ENCODE results near the gene STXBP6. TPM values are rescaled to one million over a fixed set of nuclear protein-coding genes. Genes with fewer than 3 reads are reported as not detected.

STXBP6 gene
- total and polyA plus RNA-seq, 2 experiments from 2014 or later, result 3.8 to 6.4 TPM

- Histone ChIP-seq H3K27ac (no peak overlapping the region), H3K4me1 (ENCODE audit: low read depth) (peaks cover 21% of the 10 kb centered on the region)
These were observed 43.9 kb downstream of the STXBP6 start for GRCh38 chr14:25006031-25006430.

GRCh38 chr14:25004389-25004809 is 45.5 kb downstream of the STXBP6 start:
- no peak for TF ChIP-seq CTCF (IDR thresholded peaks at IDR 0.05; ENCODE audit: low read depth, low read length)
- Histone ChIP-seq H3K4me1 (ENCODE audit: low read depth) (peaks cover 17% of the 10 kb centered on the region), H3K36me3 (no peaks in the 10 kb centered on the region), H3K4me3 (no peak overlapping the region), H3K27me3 (no peaks in the 10 kb centered on the region), H3K9me3 (ENCODE audit: low read depth) (no peaks in the 10 kb centered on the region), H3K27ac (no peak overlapping the region)
- no peak for DNase-seq (ENCODE audit: low read depth in 1 of 2, low spot score in 1 of 2)

More at GRCh38 chr14:25006031-25006430, 43.9 kb downstream of the STXBP6 start:
- TF ChIP-seq CTCF (IDR thresholded peaks at IDR 0.05; ENCODE audit: low read depth, low read length), result no peak
- Histone ChIP-seq H3K4me3 (no peak overlapping the region), H3K27me3 (no peaks in the 10 kb centered on the region), H3K9me3 (ENCODE audit: low read depth) (no peaks in the 10 kb centered on the region), H3K36me3 (no peaks in the 10 kb centered on the region)
- no peak for DNase-seq (ENCODE audit: low read depth in 1 of 2, low spot score in 1 of 2)

GRCh38 chr14:25003537-25003936 is 46.4 kb downstream of the STXBP6 start:
- Histone ChIP-seq H3K36me3 (no peaks in the 10 kb centered on the region), H3K27me3 (no peaks in the 10 kb centered on the region), H3K9me3 (ENCODE audit: low read depth) (no peaks in the 10 kb centered on the region), H3K27ac (no peak overlapping the region), H3K4me1 (ENCODE audit: low read depth) (peaks cover 17% of the 10 kb centered on the region), H3K4me3 (no peak overlapping the region)
- peak in 1 of 2 donors; percentile 29 for DNase-seq (ENCODE audit: low read depth in 1 of 2, low spot score in 1 of 2)
- TF ChIP-seq CTCF (IDR thresholded peaks at IDR 0.05; ENCODE audit: low read depth, low read length), result no peak

DNA sequence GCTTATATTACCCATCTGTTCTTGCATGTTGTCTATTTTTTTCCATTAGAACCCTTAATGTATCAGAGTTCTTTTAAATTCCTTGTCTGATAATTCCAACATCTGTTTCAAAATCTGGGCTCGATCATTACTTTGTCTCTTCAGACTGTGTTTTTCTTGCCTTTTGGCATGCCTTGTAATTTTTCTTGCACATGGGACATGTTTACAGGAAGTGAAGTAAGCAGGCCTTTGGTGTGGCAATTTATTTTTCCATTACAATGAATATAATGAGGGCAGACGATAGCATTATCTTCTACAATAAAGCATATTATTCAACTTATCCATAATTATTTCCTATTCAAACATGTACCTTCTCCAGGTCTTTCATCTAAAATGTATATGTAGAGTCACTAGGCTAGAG is 48.3 kb downstream of the STXBP6 start:
- Histone ChIP-seq H3K36me3 (no peaks in the 10 kb centered on the region), H3K9me3 (ENCODE audit: low read depth) (no peaks in the 10 kb centered on the region), H3K4me3 (no peak overlapping the region), H3K27ac (no peak overlapping the region), H3K4me1 (ENCODE audit: low read depth) (peaks cover 17% of the 10 kb centered on the region), H3K27me3 (no peaks in the 10 kb centered on the region)
- no peak for TF ChIP-seq CTCF (IDR thresholded peaks at IDR 0.05; ENCODE audit: low read depth, low read length)
- peak in 1 of 2 donors; percentile 54 for DNase-seq (ENCODE audit: low read depth in 1 of 2, low spot score in 1 of 2)

DNA sequence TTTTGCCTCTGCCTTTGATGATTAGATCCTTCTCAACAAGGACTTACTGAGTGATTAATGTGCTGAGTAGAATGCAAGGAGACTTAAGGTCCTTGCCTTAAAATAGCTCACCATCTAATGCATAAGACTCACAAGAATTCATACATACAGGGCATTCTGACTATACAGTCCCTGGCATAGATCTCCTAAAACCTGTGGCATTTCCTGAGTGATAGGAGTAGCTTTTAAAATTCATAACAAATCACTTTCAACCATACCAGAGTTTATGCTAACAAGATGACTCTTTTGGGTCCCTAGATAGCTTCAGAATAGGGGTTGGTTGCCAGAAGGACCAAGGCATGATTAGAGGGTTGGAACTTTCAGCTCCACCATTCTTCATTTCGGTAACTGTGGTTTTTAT is 48.8 kb downstream of the STXBP6 start:
- peak in 1 of 2 donors; percentile 31 for DNase-seq (ENCODE audit: low read depth in 1 of 2, low spot score in 1 of 2)
- H3K4me1 ChIP-seq (ENCODE audit: low read depth), result peaks cover 17% of the 10 kb centered on the region
- no peak overlapping the region for H3K27ac ChIP-seq
- no peak overlapping the region for H3K4me3 ChIP-seq
- H3K9me3 ChIP-seq (ENCODE audit: low read depth), result no peaks in the 10 kb centered on the region
- no peaks in the 10 kb centered on the region for H3K36me3 ChIP-seq
- no peaks in the 10 kb centered on the region for H3K27me3 ChIP-seq
- no peak for TF ChIP-seq CTCF (IDR thresholded peaks at IDR 0.05; ENCODE audit: low read depth, low read length)

DNA sequence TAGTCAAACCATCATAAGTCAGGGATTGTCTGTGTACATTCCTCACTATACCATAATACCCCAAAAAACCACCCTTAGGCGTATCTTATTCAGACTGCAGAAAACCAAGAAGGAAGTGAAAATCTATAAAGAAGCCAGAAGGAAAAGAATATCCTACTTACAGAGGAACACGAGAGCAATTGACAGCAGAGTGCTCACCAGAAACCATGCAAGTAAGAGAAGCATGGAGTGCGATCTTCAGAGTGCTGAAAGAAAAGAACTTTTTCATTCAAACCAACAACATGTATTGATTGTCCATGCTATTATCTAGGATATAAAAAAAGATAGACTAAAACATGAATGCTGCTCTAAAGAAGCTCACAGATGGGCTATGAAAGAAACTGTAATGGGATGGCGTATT is 50.8 kb downstream of the STXBP6 start:
- H3K27me3 ChIP-seq, result no peaks in the 10 kb centered on the region
- no peak overlapping the region for H3K4me3 ChIP-seq
- DNase-seq (ENCODE audit: low read depth in 1 of 2, low spot score in 1 of 2), result no peak
- no peaks in the 10 kb centered on the region for H3K36me3 ChIP-seq
- H3K27ac ChIP-seq, result no peak overlapping the region
- TF ChIP-seq CTCF (IDR thresholded peaks at IDR 0.05; ENCODE audit: low read depth, low read length), result no peak
- H3K9me3 ChIP-seq (ENCODE audit: low read depth), result no peaks in the 10 kb centered on the region
- peaks cover 17% of the 10 kb centered on the region for H3K4me1 ChIP-seq (ENCODE audit: low read depth)

Measured in cardiac muscle cell (in vitro differentiated cells and primary cell).